ENCODE measurements around the gene GNA12.

- TF ChIP-seq EZH2 (IDR thresholded peaks at IDR 0.05; ENCODE audit: borderline replicate concordance, low read depth, low read length, poor library complexity, severe bottlenecking) = no peak
- TF ChIP-seq, protein P1, sequence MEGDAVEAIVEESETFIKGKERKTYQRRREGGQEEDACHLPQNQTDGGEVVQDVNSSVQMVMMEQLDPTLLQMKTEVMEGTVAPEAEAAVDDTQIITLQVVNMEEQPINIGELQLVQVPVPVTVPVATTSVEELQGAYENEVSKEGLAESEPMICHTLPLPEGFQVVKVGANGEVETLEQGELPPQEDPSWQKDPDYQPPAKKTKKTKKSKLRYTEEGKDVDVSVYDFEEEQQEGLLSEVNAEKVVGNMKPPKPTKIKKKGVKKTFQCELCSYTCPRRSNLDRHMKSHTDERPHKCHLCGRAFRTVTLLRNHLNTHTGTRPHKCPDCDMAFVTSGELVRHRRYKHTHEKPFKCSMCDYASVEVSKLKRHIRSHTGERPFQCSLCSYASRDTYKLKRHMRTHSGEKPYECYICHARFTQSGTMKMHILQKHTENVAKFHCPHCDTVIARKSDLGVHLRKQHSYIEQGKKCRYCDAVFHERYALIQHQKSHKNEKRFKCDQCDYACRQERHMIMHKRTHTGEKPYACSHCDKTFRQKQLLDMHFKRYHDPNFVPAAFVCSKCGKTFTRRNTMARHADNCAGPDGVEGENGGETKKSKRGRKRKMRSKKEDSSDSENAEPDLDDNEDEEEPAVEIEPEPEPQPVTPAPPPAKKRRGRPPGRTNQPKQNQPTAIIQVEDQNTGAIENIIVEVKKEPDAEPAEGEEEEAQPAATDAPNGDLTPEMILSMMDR (conservative IDR thresholded peaks at IDR 0.05; ENCODE audit: low read depth, low read length) = no peak
These were observed 35.9 kb upstream of the GNA12 start for GRCh38 chr7:2880051-2880450.

All from A673 (cell line).